ENCODE measurements around the gene NKX1-1.
A peak's percentile ranks its signal among the peaks of the same experiment; 100 is the strongest.

The NKX1-1 gene

GRCh38 chr4:1359976-1360375 lies 46.3 kb downstream of the NKX1-1 start:
- no peak for DNase-seq (ENCODE audit: low spot score)

- peak; percentile 75 for DNase-seq (ENCODE audit: low spot score)
Measured at GRCh38 chr4:1359144-1359501, 47.1 kb downstream of the NKX1-1 start.

GRCh38 chr4:1358421-1359143 lies 47.7 kb downstream of the NKX1-1 start:
- DNase-seq (ENCODE audit: low spot score) = no peak

GRCh38 chr4:1357356-1358248 lies 48.6 kb downstream of the NKX1-1 start:
- DNase-seq (ENCODE audit: low spot score) = no peak

- DNase-seq (ENCODE audit: low spot score) = peak; percentile 78
Measured at GRCh38 chr4:1356181-1356998, 49.9 kb downstream of the NKX1-1 start.

GRCh38 chr4:1355378-1355777 lies 50.9 kb downstream of the NKX1-1 start:
- DNase-seq (ENCODE audit: low spot score) = no peak

- DNase-seq (ENCODE audit: low spot score) = no peak
Measured at GRCh38 chr4:1354983-1355275, 51.3 kb downstream of the NKX1-1 start.

- DNase-seq (ENCODE audit: low spot score) = no peak
Measured at GRCh38 chr4:1354136-1354982, 51.9 kb downstream of the NKX1-1 start.

- no peak for DNase-seq (ENCODE audit: low spot score)
Measured at GRCh38 chr4:1353186-1354055, 52.8 kb downstream of the NKX1-1 start.

Measured in AG20443 (cell line).